Parathyroid adenoma (tissue), 2 donors: ENCODE results near the gene KRAS.

ENCODE experiments used
- H2AFZ ChIP-seq: fragments of 300-600 bp; sonication (generic); one replicate; pipeline ENCODE4 v1.7.0; 2017; ENCODE audit warnings: antibody characterized with exemption, mild to moderate bottlenecking
- H3K27ac ChIP-seq: fragments of 300-600 bp; sonication (generic); one replicate; pipeline ENCODE4 v1.7.0; 2017
- H3K27me3 ChIP-seq: fragments of 300-600 bp; sonication (generic); one replicate; pipeline ENCODE4 v1.7.0; 2017; ENCODE audit warnings: low read length; ENCODE audit not compliant: control insufficient read depth, insufficient read depth
- H3K36me3 ChIP-seq: fragments of 300-600 bp; sonication (generic); one replicate; pipeline ENCODE4 v1.7.0; 2017; ENCODE audit warnings: low read length; ENCODE audit not compliant: control insufficient read depth, insufficient read depth
- H3K4me1 ChIP-seq: fragments of 300-600 bp; sonication (generic); one replicate; pipeline ENCODE4 v1.7.0; 2017; ENCODE audit warnings: control low read depth
- H3K4me2 ChIP-seq: fragments of 300-600 bp; sonication (generic); one replicate; pipeline ENCODE4 v1.7.0; 2017; ENCODE audit warnings: low read length
- H3K4me3 ChIP-seq: fragments of 300-600 bp; sonication (generic); one replicate; pipeline ENCODE4 v1.7.0; 2017; ENCODE audit warnings: low read depth, low read length
- H3K79me2 ChIP-seq: fragments of 300-600 bp; sonication (generic); one replicate; pipeline ENCODE4 v1.7.0; 2017; ENCODE audit warnings: control low read depth
- H3K9ac ChIP-seq: fragments of 300-600 bp; sonication (generic); one replicate; pipeline ENCODE4 v1.7.0; 2017; ENCODE audit warnings: mild to moderate bottlenecking
- H3K9me3 ChIP-seq: fragments of 300-600 bp; sonication (generic); one replicate; pipeline ENCODE4 v1.7.0; 2017; ENCODE audit warnings: low read length; ENCODE audit not compliant: control insufficient read depth
- TF ChIP-seq, protein P1 (sequence below): fragments of 300-600 bp; sonication (generic); IDR thresholded peaks from one replicate; pipeline ENCODE4 v1.7.0; 2017; ENCODE audit warnings: antibody characterized with exemption, mild to moderate bottlenecking
- donor health status: primary hyperparathyroidism.

Gene KRAS

DNA sequence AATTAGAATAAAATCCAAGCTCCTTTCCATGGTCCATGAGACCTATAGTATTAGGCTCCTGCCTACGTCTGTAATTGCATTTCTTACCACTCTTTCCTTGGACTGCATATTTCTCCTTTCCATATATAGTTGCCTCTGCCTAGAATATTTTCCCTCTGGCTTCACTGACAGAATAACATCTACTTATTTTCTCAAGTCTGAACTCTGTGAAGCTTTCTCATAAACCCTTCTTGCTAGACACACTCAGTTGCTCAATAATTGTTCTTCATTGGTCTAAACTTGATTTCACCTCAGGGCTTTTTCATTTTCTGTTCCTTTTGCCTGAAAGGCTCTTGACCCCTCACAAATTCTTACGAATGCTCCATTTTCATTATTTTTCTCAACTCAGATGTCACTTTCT lies 36.9 kb upstream of the KRAS start:
- Histone ChIP-seq H2AFZ (no peak overlapping the region), H3K79me2 (no peaks in the 10 kb centered on the region), H3K4me3 (no peak overlapping the region), H3K9ac (no peak overlapping the region), H3K4me2 (no peak overlapping the region), H3K4me1 (no peaks in the 10 kb centered on the region), H3K27ac (no peak overlapping the region), H3K36me3 (no peaks in the 10 kb centered on the region), H3K27me3 (no peaks in the 10 kb centered on the region), H3K9me3 (peaks cover 2% of the 10 kb centered on the region)
- TF ChIP-seq, protein P1, sequence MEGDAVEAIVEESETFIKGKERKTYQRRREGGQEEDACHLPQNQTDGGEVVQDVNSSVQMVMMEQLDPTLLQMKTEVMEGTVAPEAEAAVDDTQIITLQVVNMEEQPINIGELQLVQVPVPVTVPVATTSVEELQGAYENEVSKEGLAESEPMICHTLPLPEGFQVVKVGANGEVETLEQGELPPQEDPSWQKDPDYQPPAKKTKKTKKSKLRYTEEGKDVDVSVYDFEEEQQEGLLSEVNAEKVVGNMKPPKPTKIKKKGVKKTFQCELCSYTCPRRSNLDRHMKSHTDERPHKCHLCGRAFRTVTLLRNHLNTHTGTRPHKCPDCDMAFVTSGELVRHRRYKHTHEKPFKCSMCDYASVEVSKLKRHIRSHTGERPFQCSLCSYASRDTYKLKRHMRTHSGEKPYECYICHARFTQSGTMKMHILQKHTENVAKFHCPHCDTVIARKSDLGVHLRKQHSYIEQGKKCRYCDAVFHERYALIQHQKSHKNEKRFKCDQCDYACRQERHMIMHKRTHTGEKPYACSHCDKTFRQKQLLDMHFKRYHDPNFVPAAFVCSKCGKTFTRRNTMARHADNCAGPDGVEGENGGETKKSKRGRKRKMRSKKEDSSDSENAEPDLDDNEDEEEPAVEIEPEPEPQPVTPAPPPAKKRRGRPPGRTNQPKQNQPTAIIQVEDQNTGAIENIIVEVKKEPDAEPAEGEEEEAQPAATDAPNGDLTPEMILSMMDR, result no peak

DNA sequence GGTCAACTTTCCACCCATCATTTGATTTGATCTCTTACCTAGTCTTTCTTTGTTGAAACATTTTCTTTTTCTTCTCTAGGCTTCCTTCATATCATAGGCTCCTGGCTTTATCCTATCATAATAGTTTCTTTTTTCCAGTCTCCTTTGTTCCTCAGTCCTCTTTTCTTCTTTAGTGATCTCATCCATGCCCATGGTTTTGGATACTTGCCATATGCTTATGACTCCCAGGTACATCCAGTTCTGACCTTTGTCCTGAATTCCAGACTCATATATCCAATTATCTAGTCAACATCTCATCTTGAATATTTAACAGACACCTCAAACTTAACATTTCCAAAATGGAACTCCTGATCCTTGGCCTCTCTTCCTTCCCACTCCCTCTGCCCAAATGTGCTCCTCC lies 36.1 kb upstream of the KRAS start:
- Histone ChIP-seq H3K79me2 (no peaks in the 10 kb centered on the region), H3K9me3 (peaks cover 2% of the 10 kb centered on the region), H3K36me3 (no peaks in the 10 kb centered on the region), H3K4me3 (no peak overlapping the region), H3K4me2 (no peak overlapping the region), H2AFZ (no peak overlapping the region), H3K27me3 (no peaks in the 10 kb centered on the region), H3K9ac (no peak overlapping the region), H3K4me1 (no peaks in the 10 kb centered on the region), H3K27ac (no peak overlapping the region)
- TF ChIP-seq, protein P1, result no peak

DNA sequence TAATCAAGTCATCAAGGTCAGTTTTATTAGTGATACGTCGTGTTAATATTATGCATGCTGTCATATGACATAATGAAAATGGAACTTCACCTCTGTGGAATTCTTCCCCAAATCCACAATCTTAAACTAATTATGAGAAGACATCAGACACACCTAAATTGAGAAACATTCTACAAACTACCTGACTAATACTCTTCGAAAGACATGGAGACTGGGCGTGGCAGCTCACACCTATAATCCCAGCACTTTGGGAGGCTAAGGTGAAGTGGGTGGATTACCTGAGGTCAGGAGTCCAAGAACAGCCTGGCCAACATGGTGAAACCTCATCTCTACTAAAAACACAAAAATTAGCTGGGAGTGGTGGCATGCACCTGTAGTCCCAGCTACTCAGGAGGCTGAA lies 33.3 kb upstream of the KRAS start:
- Histone ChIP-seq H3K4me3 (no peak overlapping the region), H3K27me3 (no peaks in the 10 kb centered on the region), H3K36me3 (no peaks in the 10 kb centered on the region), H3K79me2 (no peaks in the 10 kb centered on the region), H3K9ac (no peak overlapping the region), H2AFZ (no peak overlapping the region), H3K27ac (no peak overlapping the region), H3K9me3 (no peaks in the 10 kb centered on the region), H3K4me2 (no peak overlapping the region), H3K4me1 (no peaks in the 10 kb centered on the region)
- TF ChIP-seq, protein P1, result no peak

DNA sequence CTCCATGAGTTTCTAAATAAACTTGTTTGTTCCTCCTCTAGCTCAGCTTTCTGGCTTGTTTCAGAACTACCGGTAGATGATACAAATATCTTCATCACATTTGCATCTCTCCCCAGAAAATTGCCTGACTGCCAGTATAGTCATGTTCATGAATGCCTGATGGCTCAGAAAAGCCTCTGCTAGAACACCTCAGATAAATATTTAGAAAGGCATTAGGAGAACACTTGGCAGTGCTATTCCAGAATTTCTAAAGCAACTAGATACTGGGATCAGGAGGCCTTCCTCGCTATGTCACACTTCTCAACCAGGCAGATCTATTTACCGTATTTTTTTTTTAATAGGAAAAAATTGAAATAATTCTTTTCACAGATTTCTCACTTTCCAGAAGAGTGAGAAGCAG lies 32.3 kb upstream of the KRAS start:
- H3K27ac ChIP-seq, result no peak overlapping the region
- H3K4me3 ChIP-seq, result no peak overlapping the region
- H2AFZ ChIP-seq, result no peak overlapping the region
- no peaks in the 10 kb centered on the region for H3K4me1 ChIP-seq
- H3K9ac ChIP-seq, result no peak overlapping the region
- no peak overlapping the region for H3K4me2 ChIP-seq
- H3K36me3 ChIP-seq, result no peaks in the 10 kb centered on the region
- H3K27me3 ChIP-seq, result no peaks in the 10 kb centered on the region
- TF ChIP-seq, protein P1, result no peak
- H3K79me2 ChIP-seq, result no peaks in the 10 kb centered on the region
- no peaks in the 10 kb centered on the region for H3K9me3 ChIP-seq

DNA sequence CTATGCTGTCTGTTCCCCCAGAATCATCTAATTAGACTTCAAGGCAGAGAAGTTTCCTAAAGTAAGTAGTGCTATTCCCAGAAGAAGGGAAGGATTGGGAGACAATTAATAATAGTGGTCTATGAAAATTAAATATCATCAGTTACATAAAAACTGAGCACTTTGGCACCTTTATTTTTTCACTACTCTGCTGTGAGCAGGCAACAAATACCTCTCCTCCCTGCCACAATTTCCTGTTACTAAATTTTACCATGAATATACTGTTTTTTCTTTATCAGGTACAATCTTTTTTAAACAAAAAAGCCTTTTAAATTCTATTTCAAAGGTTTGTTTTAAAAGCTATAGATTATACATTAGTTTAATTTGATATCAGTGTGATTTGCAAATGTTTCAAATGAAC lies 29.4 kb upstream of the KRAS start:
- Histone ChIP-seq H2AFZ (no peak overlapping the region), H3K27me3 (no peaks in the 10 kb centered on the region), H3K9ac (no peak overlapping the region), H3K36me3 (no peaks in the 10 kb centered on the region), H3K9me3 (no peaks in the 10 kb centered on the region), H3K4me1 (no peaks in the 10 kb centered on the region), H3K27ac (no peak overlapping the region), H3K4me2 (no peak overlapping the region), H3K4me3 (no peak overlapping the region), H3K79me2 (no peaks in the 10 kb centered on the region)
- TF ChIP-seq, protein P1, result no peak
